GM18907 (cell line): ENCODE data around the gene LY6G5C.
"Not testable (repeated sequence)": the region's sequence is repeated elsewhere in the genome, so short reads cannot be mapped to it uniquely, and the experiment has no call there.

Experiments
- ATAC-seq: cut with Tn5 transposase; IDR thresholded peaks from one replicate; pipeline ENCODE4 v1.9.1; 2021; ENCODE audit warnings: mild to moderate bottlenecking, moderate library complexity; ENCODE audit not compliant: unreplicated experiment

LY6G5C gene

DNA sequence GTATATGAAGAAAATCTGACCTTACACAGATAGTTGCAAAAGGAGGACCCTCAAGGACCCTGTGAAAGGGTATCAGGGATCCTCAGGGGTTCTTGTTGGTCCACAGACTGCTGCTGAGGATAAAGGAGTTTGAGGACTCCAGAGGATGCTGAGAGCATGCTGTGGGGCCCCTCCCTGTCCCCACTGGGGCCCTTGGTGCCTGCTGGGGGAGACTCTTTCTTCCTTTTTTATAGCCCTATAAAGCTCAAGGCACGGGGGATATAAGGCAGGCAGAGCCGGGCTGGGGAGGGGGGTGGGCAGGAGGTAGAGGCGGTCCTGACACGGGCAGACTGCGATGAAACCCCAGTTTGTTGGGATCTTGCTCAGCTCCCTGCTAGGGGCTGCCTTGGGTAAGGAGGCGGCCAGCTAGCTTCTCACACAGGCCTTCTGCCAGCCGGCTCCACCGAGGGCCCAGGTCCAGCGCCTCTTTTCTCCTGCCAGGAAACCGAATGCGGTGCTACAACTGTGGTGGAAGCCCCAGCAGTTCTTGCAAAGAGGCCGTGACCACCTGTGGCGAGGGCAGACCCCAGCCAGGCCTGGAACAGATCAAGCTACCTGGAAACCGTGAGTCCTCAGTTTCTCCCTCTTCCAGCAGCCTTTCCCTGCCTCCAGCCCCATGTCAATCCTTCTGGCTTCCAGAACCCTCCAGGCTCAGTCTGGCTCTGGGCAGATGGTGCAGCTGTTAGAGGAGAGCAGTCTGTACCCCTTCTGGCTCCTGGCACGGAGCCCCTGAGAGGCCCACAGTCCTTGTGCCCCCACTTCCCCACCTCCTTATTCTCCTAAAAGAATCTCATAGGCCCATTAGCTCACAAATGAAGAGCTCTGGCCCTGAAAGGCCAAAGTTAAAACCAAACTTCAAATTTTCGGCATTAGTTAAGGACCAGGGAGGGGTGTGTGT is 34.4 kb upstream of the LY6G5C start, which contains the start of gene LY6G6D:
LY6G6D (plus strand) TSS at position 327 of the 937 bp plus-strand sequence; CDS start at position 335, 8 bp downstream.
- ATAC-seq = no peak

GRCh38 chr6:31713991-31714684 is 33.3 kb upstream of the LY6G5C start:
- ATAC-seq = no peak

GRCh38 chr6:31713465-31713864 is 32.6 kb upstream of the LY6G5C start:
- no peak for ATAC-seq

GRCh38 chr6:31712296-31712695 is 31.4 kb upstream of the LY6G5C start:
- ATAC-seq = no peak

GRCh38 chr6:31711233-31711632 is 30.4 kb upstream of the LY6G5C start:
- ATAC-seq = no peak

DNA sequence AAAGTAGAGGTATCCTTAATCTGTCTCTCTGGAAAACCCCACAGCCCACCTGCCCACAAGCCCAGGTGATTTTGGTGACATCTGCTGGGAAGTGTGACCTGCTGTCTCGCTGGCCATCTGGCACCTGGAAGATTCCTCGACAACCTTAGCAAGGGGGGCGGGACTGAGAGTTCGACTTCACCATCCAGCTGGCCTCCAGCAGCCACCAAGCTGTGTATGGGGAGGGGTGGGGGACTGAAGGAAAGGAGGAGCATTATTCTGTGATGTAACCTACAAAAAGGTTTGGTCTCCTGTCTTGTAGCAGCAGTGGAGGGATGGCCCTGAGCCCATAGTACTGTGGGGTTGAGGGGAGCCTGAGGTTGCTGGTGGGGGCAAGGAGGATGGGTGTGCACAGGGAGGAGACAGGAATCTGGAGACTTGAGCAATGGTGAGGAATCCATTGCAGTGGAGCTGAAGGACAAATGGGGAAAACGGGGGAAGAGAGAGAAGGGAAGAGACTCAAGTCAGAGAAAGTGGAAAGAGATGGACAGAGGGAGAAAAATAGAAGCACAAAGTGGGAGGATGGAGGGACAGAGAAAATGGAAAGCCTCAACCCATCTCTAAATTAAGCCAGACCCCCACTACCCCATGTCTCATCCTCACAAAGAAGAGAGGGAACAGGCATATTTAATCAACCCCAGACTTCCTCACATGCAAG is 29.8 kb upstream of the LY6G5C start:
- ATAC-seq = no peak

GRCh38 chr6:31709157-31709556 is 28.3 kb upstream of the LY6G5C start:
- ATAC-seq = not testable (repeated sequence)

GRCh38 chr6:31708224-31708623 is 27.4 kb upstream of the LY6G5C start:
- ATAC-seq = no peak

GRCh38 chr6:31707701-31708100 is 26.8 kb upstream of the LY6G5C start:
- no peak for ATAC-seq

- ATAC-seq = no peak
These were observed 25.7 kb upstream of the LY6G5C start, which contains the start of gene LY6G6F for GRCh38 chr6:31706599-31706998. Gene LY6G6F, plus strand, starts transcription at chr6:31706866. Its CDS starts 41 bp downstream, at chr6:31706907.

GRCh38 chr6:31705931-31706330 is 25.1 kb upstream of the LY6G5C start:
- no peak for ATAC-seq

- ATAC-seq = peak; percentile 80
These were observed 22.2 kb upstream of the LY6G5C start, which contains the start of gene ABHD16A for GRCh38 chr6:31702819-31703716. Gene ABHD16A, minus strand, starts transcription at chr6:31703324. Its CDS starts 43 bp downstream, at chr6:31703281.

- ATAC-seq = no peak
These were observed 21.5 kb upstream of the LY6G5C start for GRCh38 chr6:31702405-31702818.

GRCh38 chr6:31701666-31702404 is 21.0 kb upstream of the LY6G5C start:
- no peak for ATAC-seq

DNA sequence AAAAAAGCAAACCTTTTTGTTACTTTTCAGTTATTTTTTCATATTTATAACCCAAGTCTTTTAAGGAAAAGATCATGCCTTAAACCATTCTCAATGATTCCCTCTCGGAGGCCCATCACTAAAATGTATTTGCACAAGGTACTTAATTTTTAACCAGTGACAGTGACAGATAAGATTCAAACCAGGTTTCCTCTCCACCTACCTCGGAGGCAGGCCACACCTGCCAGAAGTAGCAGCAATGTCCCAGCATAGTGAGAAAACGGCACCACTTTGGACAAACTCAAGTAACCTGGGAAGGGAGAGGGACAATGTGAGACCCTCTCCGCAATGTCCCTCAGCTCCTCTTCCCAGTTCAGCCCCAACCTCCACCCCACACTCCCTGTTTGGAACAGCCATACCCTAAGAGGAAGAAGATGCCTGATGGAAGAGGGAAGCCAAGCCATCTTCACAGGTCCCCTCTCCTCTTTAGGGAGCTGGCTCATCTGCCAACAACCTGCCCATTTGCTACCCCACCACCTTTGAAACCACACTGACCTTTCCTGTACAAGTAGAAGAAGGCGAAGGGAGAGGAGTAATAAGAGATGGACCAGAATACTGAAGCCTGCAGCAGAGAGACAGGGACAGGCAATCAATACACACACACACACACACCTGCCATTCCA is 20.0 kb upstream of the LY6G5C start:
- ATAC-seq = no peak

DNA sequence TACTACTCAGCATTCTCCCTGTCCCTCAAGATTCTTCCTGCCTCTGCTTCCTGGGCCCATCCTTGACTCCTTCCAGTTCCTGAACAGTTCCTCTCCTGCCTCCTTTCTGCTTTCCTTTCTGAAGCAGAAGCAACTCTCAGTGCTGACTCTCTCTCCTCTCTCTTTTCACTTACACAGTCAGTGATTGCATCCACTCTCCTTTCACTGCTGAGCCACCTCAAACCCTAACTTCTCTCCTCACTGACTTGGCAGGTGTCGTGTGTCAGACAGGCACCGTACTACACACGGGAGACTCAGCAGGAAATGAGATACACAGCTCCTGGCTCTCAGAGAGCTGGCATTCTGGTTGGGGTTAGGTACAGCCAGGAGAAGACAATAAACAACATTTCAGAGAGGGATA is 16.7 kb upstream of the LY6G5C start:
- no peak for ATAC-seq

- no peak for ATAC-seq
These were observed 12.7 kb upstream of the LY6G5C start for GRCh38 chr6:31693535-31693934.

DNA sequence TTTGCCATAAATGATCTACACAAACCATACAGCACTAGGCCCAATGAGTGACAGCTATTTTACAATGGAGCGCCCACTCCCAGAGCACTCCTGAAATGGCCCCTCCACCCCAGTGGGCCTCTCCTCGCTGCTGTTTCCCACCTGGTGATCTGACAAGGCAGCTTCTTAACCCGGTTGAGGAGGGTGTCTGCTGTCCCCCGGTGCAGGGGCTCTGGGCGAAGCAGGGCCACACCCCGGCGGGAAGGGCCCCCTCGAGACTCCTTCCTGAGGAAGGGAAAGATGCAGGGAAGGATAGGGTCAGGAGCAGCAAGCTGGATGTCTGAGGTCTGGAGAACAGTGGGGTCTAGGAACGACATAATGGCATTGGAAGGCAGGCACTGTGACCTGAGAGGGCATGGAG is 12.0 kb upstream of the LY6G5C start:
- ATAC-seq = no peak

DNA sequence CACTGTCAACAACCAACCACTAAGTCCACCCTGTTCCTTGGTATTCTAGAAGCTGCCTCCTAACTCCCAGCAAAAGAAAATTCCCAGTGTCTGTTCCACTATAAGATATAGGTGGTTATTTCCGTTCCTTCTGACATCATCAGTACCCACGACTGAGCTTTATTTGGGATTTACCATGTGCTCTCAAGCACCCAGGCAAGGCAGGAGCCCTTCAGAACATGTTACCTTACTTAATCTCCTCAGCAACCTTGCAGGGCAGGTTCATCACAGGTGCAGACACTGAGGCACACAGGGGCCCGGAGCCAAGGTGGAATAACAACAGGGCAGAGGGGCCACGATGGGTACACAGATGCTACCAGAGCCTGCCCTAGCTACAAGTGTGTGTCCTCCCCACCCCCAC is 11.5 kb upstream of the LY6G5C start:
- ATAC-seq = no peak
